Nephron (organoid): Measurements from ENCODE around the gene PWP2.

ENCODE experiments used
- H3K27ac Mint-ChIP-seq, 3 experiments: 2 replicates each; pipeline ENCODE4 v1.8.0; 2020; ENCODE audit warnings: mixed read lengths in 3 of 3, mild to moderate bottlenecking in 2 of 3, moderate library complexity in 1 of 3
- H3K27me3 Mint-ChIP-seq: 2 replicates; pipeline ENCODE4 v1.8.0; 2021; ENCODE audit warnings: low read depth, mild to moderate bottlenecking, moderate library complexity, mixed read lengths
- H3K36me3 Mint-ChIP-seq: 2 replicates; pipeline ENCODE4 v1.8.0; 2020; ENCODE audit warnings: low read depth, mixed read lengths
- H3K4me1 Mint-ChIP-seq: 2 replicates; pipeline ENCODE4 v1.8.0; 2020; ENCODE audit warnings: mixed read lengths
- H3K4me3 Mint-ChIP-seq, 3 experiments: 2 replicates each; pipeline ENCODE4 v1.8.0; 2020; ENCODE audit warnings: mild to moderate bottlenecking in 3 of 3, mixed read lengths in 3 of 3, moderate library complexity in 2 of 3
- H3K9me3 Mint-ChIP-seq: 2 replicates; pipeline ENCODE4 v1.8.0; 2020; ENCODE audit warnings: mixed read lengths
- CTCF ChIP-seq, 3 experiments: fragments of 200-600 bp; sonication (generic); IDR thresholded peaks; one replicate each; pipeline ENCODE4 v1.5.0; 2021; ENCODE audit warnings: antibody characterized with exemption in 3 of 3; ENCODE audit not compliant: unreplicated experiment in 3 of 3

The PWP2 gene

GRCh38 chr21:44063151-44063912, 43.9 kb upstream of the PWP2 start:
- Mint-ChIP-seq H3K27me3 (peaks cover 4% of the 10 kb centered on the region), H3K27ac (peak overlapping the region in 1 of 3 experiments; percentile 41), H3K4me1 (peaks cover 5% of the 10 kb centered on the region), H3K4me3 (no peak overlapping the region), H3K36me3 (peaks cover 35% of the 10 kb centered on the region), H3K9me3 (no peaks in the 10 kb centered on the region)
- TF ChIP-seq CTCF (IDR thresholded peaks at IDR 0.05; ENCODE audit: unreplicated experiment in 3 of 3), result no peak

GRCh38 chr21:44064852-44065403, 42.3 kb upstream of the PWP2 start:
- H3K36me3 Mint-ChIP-seq, result peaks cover 25% of the 10 kb centered on the region
- no peaks in the 10 kb centered on the region for H3K9me3 Mint-ChIP-seq
- H3K27me3 Mint-ChIP-seq, result peaks cover 4% of the 10 kb centered on the region
- no peak overlapping the region for H3K4me3 Mint-ChIP-seq
- H3K27ac Mint-ChIP-seq, result no peak overlapping the region
- peaks cover 5% of the 10 kb centered on the region for H3K4me1 Mint-ChIP-seq
- TF ChIP-seq CTCF (IDR thresholded peaks at IDR 0.05; ENCODE audit: unreplicated experiment in 3 of 3), result no peak

GRCh38 chr21:44065428-44065827, 41.8 kb upstream of the PWP2 start:
- Mint-ChIP-seq H3K4me1 (peaks cover 5% of the 10 kb centered on the region), H3K36me3 (peaks cover 25% of the 10 kb centered on the region), H3K27ac (peak overlapping the region in 1 of 3 experiments; percentile 45), H3K9me3 (no peaks in the 10 kb centered on the region), H3K4me3 (no peak overlapping the region), H3K27me3 (peaks cover 4% of the 10 kb centered on the region)
- TF ChIP-seq CTCF (IDR thresholded peaks at IDR 0.05; ENCODE audit: unreplicated experiment in 3 of 3), result no peak

- peaks cover 26% of the 10 kb centered on the region for H3K36me3 Mint-ChIP-seq
- peaks cover 4% of the 10 kb centered on the region for H3K27me3 Mint-ChIP-seq
- no peak overlapping the region for H3K4me3 Mint-ChIP-seq
- H3K9me3 Mint-ChIP-seq, result no peaks in the 10 kb centered on the region
- H3K27ac Mint-ChIP-seq, result peak overlapping the region in 1 of 3 experiments; percentile 45
- H3K4me1 Mint-ChIP-seq, result peaks cover 5% of the 10 kb centered on the region
- TF ChIP-seq CTCF (IDR thresholded peaks at IDR 0.05; ENCODE audit: unreplicated experiment in 3 of 3), result no peak
These were observed 41.1 kb upstream of the PWP2 start for GRCh38 chr21:44066116-44066515.

GRCh38 chr21:44067011-44067839, 40.0 kb upstream of the PWP2 start:
- no peak for TF ChIP-seq CTCF (IDR thresholded peaks at IDR 0.05; ENCODE audit: unreplicated experiment in 3 of 3)

More at GRCh38 chr21:44067011-44067839, 40.0 kb upstream of the PWP2 start:
- H3K4me3 Mint-ChIP-seq, result no peak overlapping the region
- H3K4me1 Mint-ChIP-seq, result peaks cover 5% of the 10 kb centered on the region
- no peaks in the 10 kb centered on the region for H3K9me3 Mint-ChIP-seq
- H3K36me3 Mint-ChIP-seq, result peaks cover 30% of the 10 kb centered on the region
- H3K27me3 Mint-ChIP-seq, result peaks cover 4% of the 10 kb centered on the region
- peak overlapping the region in 2 of 3 experiments; percentile 22 to 60 for H3K27ac Mint-ChIP-seq
